Loucy (cell line): Measurements from ENCODE around the gene RO60.

ENCODE experiments used
- EZH2phosphoT487 ChIP-seq: fragments of 200-600 bp; IDR thresholded peaks from 2 replicates; pipeline ENCODE4 v1.6.1; 2018; ENCODE audit warnings: antibody characterized with exemption, mild to moderate bottlenecking, moderate library complexity, borderline replicate concordance
- TF ChIP-seq, protein P1 (sequence below): fragments of 200-600 bp; sonication (generic); conservative IDR thresholded peaks from 2 replicates; pipeline ENCODE4 v1.5.1; 2014; ENCODE audit warnings: mild to moderate bottlenecking, antibody characterized with exemption, low read length

DNA sequence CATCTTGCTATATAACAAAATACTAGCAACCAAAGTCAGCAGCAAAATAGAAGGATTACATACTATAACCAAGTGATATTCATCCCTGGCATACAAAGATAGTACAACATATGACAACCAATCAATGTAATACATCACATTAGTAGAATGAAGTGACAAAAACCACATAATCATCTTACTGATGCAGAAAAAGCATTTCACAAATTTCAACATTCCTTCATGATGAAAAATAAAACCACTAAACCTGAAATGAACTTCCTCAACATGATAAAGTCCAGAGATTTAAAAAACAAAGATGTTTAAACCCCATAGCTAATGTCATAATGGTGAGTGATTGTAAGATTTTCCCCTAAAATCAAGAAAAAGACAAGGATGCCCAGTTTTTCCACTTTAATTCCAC, 18.6 kb downstream of the RO60 start:
- TF ChIP-seq, protein P1, sequence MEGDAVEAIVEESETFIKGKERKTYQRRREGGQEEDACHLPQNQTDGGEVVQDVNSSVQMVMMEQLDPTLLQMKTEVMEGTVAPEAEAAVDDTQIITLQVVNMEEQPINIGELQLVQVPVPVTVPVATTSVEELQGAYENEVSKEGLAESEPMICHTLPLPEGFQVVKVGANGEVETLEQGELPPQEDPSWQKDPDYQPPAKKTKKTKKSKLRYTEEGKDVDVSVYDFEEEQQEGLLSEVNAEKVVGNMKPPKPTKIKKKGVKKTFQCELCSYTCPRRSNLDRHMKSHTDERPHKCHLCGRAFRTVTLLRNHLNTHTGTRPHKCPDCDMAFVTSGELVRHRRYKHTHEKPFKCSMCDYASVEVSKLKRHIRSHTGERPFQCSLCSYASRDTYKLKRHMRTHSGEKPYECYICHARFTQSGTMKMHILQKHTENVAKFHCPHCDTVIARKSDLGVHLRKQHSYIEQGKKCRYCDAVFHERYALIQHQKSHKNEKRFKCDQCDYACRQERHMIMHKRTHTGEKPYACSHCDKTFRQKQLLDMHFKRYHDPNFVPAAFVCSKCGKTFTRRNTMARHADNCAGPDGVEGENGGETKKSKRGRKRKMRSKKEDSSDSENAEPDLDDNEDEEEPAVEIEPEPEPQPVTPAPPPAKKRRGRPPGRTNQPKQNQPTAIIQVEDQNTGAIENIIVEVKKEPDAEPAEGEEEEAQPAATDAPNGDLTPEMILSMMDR, result no peak
- TF ChIP-seq EZH2phosphoT487, result no peak
